Measurements from ENCODE around the gene TRIM9.

Gene TRIM9

DNA sequence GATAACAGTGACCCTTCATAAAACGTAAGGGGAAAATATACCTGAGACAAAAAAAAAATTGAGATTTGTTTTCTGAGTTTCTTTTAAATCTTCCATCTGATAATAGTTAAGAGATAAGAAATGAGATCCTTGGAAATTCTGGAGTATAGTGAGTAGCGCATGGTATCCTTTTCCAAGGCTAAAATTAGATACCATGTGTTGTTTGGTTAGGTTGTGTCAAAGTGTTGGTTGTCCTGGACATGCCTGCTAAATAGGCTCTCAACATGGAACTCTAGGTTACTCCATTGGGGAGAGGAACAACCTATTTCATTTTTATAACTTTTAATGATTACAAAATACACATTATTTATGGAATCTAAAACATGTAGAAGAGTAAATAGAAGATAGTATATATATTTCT lies 165.4 kb downstream of the TRIM9 start:
- no peak for DNase-seq

DNA sequence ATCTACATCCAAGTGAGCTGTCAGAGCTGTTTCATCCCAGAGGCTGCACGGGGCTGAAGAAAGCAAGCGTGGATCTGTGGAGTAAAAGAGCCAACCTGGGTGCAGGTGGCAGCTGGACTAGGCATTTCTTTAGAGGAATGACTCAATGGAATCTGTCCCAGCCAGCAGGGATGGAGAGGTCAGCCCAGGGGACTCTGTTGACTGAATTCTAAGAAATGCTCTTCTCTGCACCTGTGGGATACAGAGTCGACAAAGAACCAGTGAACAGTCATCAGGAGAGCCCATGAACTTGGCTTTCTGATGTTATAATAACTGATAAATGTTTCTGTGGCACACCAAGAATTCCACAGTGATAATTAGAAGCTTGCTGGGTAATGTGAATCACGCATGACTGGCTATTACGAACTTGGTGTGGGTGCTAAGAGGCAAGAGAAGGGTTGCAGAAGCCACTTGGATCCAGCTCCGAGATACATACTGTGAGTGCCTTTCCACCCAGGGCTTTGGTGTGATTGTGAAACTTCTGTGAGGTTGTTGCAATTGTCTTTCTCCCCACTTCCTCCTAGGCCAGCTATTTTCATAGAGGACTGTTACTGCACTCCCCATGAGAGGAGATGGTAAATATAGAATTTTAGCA lies 166.8 kb downstream of the TRIM9 start:
- peak; percentile 27 for DNase-seq

DNA sequence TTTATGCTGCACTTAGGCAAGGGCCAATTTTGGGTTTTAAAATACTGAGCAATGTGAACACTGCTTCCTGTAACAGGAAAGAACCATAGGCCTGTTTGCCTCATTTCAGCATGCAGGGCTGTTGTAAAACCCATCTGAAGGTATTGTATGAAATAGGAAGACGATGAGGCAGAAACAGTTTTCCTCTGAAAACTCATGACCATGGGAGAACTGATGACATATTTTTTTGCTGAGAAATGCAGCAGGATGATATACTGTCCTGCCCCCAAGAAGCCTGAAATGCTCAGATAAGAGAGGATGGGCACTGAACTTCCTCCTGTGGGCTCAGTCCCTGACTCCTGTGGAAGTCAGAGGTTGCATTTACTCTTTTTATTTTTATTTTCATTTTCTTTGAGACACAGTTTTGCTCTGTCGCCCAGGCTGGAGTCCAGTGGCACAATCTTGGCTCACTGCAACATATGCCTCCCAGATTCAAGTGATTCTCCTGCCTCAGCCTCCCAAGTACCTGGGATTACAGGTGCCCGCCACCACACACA lies 168.0 kb downstream of the TRIM9 start:
- DNase-seq: peak; percentile 88
